ENCODE results near the gene GRIP2. TPM values are rescaled to one million over a fixed set of nuclear protein-coding genes. Genes with fewer than 3 reads are reported as not detected.

GRIP2 gene
- total RNA-seq, 6 experiments from 2014 or later: 0.04 to 0.44 (median 0.33) TPM; not detected in 1

GRCh38 chr3:14534516-14535191, 5.5 kb downstream of the GRIP2 start:
- H3K36me3 ChIP-seq: no peaks in the 10 kb centered on the region
- ATAC-seq (no peak), DNase-seq (peak in 1 of 3 donors; percentile 43)
- intact Hi-C loops (cut with DNase I): no loop called here
- no peak overlapping the region for H3K4me3 ChIP-seq
- no peaks in the 10 kb centered on the region for H3K27me3 ChIP-seq
- no peaks in the 10 kb centered on the region for H3K4me1 ChIP-seq
- TF ChIP-seq, protein P1, sequence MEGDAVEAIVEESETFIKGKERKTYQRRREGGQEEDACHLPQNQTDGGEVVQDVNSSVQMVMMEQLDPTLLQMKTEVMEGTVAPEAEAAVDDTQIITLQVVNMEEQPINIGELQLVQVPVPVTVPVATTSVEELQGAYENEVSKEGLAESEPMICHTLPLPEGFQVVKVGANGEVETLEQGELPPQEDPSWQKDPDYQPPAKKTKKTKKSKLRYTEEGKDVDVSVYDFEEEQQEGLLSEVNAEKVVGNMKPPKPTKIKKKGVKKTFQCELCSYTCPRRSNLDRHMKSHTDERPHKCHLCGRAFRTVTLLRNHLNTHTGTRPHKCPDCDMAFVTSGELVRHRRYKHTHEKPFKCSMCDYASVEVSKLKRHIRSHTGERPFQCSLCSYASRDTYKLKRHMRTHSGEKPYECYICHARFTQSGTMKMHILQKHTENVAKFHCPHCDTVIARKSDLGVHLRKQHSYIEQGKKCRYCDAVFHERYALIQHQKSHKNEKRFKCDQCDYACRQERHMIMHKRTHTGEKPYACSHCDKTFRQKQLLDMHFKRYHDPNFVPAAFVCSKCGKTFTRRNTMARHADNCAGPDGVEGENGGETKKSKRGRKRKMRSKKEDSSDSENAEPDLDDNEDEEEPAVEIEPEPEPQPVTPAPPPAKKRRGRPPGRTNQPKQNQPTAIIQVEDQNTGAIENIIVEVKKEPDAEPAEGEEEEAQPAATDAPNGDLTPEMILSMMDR (IDR thresholded peaks at IDR 0.05): no peak
- TF ChIP-seq POLR2A (IDR thresholded peaks at IDR 0.05): no peak
- no peaks in the 10 kb centered on the region for H3K9me3 ChIP-seq
- 28% methylated on average over 15 of the region's 20 CpGs for whole genome bisulfite sequencing (ENCODE audit: insufficient coverage, low coverage, low lambda C conversion rate, missing lambda C conversion rate)
- H3K27ac ChIP-seq: no peak overlapping the region

GRCh38 chr3:14533457-14533958, 6.6 kb downstream of the GRIP2 start:
- no peaks in the 10 kb centered on the region for H3K4me1 ChIP-seq
- H3K9me3 ChIP-seq: no peaks in the 10 kb centered on the region
- intact Hi-C loops (cut with DNase I): no loop called here
- peak in 1 of 3 donors; percentile 40 for DNase-seq
- 59% methylated on average over 9 of the region's 14 CpGs for whole genome bisulfite sequencing (ENCODE audit: insufficient coverage, low coverage, low lambda C conversion rate, missing lambda C conversion rate)
- no peak overlapping the region for H3K27ac ChIP-seq
- no peak for TF ChIP-seq POLR2A (IDR thresholded peaks at IDR 0.05)
- TF ChIP-seq, protein P1 (IDR thresholded peaks at IDR 0.05): no peak
- H3K27me3 ChIP-seq: no peaks in the 10 kb centered on the region
- ATAC-seq: no peak
- no peaks in the 10 kb centered on the region for H3K36me3 ChIP-seq
- no peak overlapping the region for H3K4me3 ChIP-seq

GRCh38 chr3:14532691-14533456, 7.3 kb downstream of the GRIP2 start:
- TF ChIP-seq, protein P1 (IDR thresholded peaks at IDR 0.05): no peak
- TF ChIP-seq POLR2A (IDR thresholded peaks at IDR 0.05): no peak
- H3K36me3 ChIP-seq: no peaks in the 10 kb centered on the region
- DNase-seq (peak in 1 of 3 donors; percentile 52), ATAC-seq (peak; percentile 33 to 61 (median 41))
- H3K4me1 ChIP-seq: no peaks in the 10 kb centered on the region
- no peaks in the 10 kb centered on the region for H3K9me3 ChIP-seq
- intact Hi-C loops (cut with DNase I): no loop called here
- H3K27ac ChIP-seq: no peak overlapping the region
- no peaks in the 10 kb centered on the region for H3K27me3 ChIP-seq
- no peak overlapping the region for H3K4me3 ChIP-seq
- WGBS (ENCODE audit: insufficient coverage, low coverage, low lambda C conversion rate, missing lambda C conversion rate): 75% methylated on average over 8 of the region's 20 CpGs

- no peak for TF ChIP-seq POLR2A (IDR thresholded peaks at IDR 0.05)
- TF ChIP-seq, protein P1 (IDR thresholded peaks at IDR 0.05): no peak
- DNase-seq (peak in 1 of 3 donors; percentile 35), ATAC-seq (no peak)
- Histone ChIP-seq H3K36me3 (no peaks in the 10 kb centered on the region), H3K4me1 (no peaks in the 10 kb centered on the region), H3K27me3 (no peaks in the 10 kb centered on the region), H3K27ac (no peak overlapping the region), H3K4me3 (no peak overlapping the region), H3K9me3 (no peaks in the 10 kb centered on the region)
- intact Hi-C loops (cut with DNase I): no loop called here
- 67% methylated on average over 1 of the region's 17 CpGs for WGBS (ENCODE audit: insufficient coverage, low coverage, low lambda C conversion rate, missing lambda C conversion rate)
These were observed 8.2 kb downstream of the GRIP2 start for GRCh38 chr3:14531856-14532395.
